Loucy (cell line): ENCODE results near the gene CCKAR.

Experiments
- H2AFZ ChIP-seq: fragments of 200-600 bp; sonication (generic); 2 replicates; pipeline ENCODE4 v1.6.0; 2016; ENCODE audit warnings: antibody characterized with exemption, mild to moderate bottlenecking, low read length, moderate library complexity
- H3F3A ChIP-seq: fragments of 200-600 bp; 2 replicates; pipeline ENCODE4 v1.6.0; 2016; ENCODE audit warnings: antibody characterized with exemption, low read depth, mild to moderate bottlenecking
- H3K27me3 ChIP-seq: fragments of 200-600 bp; sonication (generic); 2 replicates; pipeline ENCODE4 v1.6.1; 2014; ENCODE audit warnings: low read length, mild to moderate bottlenecking; ENCODE audit not compliant: insufficient read depth, poor library complexity, severe bottlenecking
- H3K36me3 ChIP-seq: fragments of 200-600 bp; sonication (generic); 2 replicates; pipeline ENCODE4 v1.6.1; 2016; ENCODE audit warnings: low read length; ENCODE audit not compliant: insufficient read depth
- H3K4me1 ChIP-seq: fragments of 200-600 bp; sonication (generic); 2 replicates; pipeline ENCODE4 v1.5.1; 2014; ENCODE audit warnings: low read length, mild to moderate bottlenecking; ENCODE audit not compliant: insufficient read depth, poor library complexity, severe bottlenecking
- H3K4me2 ChIP-seq: fragments of 200-600 bp; sonication (generic); 2 replicates; pipeline ENCODE4 v1.6.0; 2014; ENCODE audit warnings: antibody characterized with exemption, low read length, low read depth, mild to moderate bottlenecking; ENCODE audit not compliant: poor library complexity, severe bottlenecking
- H3K4me3 ChIP-seq: fragments of 200-600 bp; sonication (generic); 2 replicates; pipeline ENCODE4 v1.5.1; 2014; ENCODE audit warnings: low read length, mild to moderate bottlenecking, mixed read lengths; ENCODE audit not compliant: poor library complexity, severe bottlenecking
- H3K79me2 ChIP-seq: fragments of 200-600 bp; sonication (generic); 2 replicates; pipeline ENCODE4 v1.6.1; 2014; ENCODE audit warnings: low read length; ENCODE audit not compliant: insufficient read depth
- H3K9ac ChIP-seq: fragments of 200-600 bp; sonication (generic); 2 replicates; pipeline ENCODE4 v1.6.0; 2014; ENCODE audit warnings: mild to moderate bottlenecking, low read depth, low read length, moderate library complexity; ENCODE audit not compliant: poor library complexity, severe bottlenecking
- H3K9me2 ChIP-seq: fragments of 200-600 bp; sonication (generic); replicated peaks from 2 replicates; pipeline ENCODE4 v1.6.1; 2016; ENCODE audit warnings: low read depth, low read length, mixed read lengths
- H3K9me3 ChIP-seq: fragments of 200-600 bp; sonication (generic); 2 replicates; pipeline ENCODE4 v1.6.1; 2014; ENCODE audit warnings: mild to moderate bottlenecking, antibody characterized with exemption, low read length, low read depth; ENCODE audit not compliant: insufficient read depth
- H4K20me1 ChIP-seq: fragments of 200-600 bp; sonication (generic); 2 replicates; pipeline ENCODE4 v1.6.0; 2014; ENCODE audit warnings: antibody characterized with exemption, low read length, mild to moderate bottlenecking; ENCODE audit not compliant: insufficient read depth, poor library complexity, severe bottlenecking
- CTCF ChIP-seq: fragments of 200-600 bp; sonication (generic); conservative IDR thresholded peaks from 2 replicates; pipeline ENCODE4 v1.5.1; 2014; ENCODE audit warnings: mild to moderate bottlenecking, antibody characterized with exemption, low read length
- EZH2phosphoT487 ChIP-seq: fragments of 200-600 bp; IDR thresholded peaks from 2 replicates; pipeline ENCODE4 v1.6.1; 2018; ENCODE audit warnings: antibody characterized with exemption, mild to moderate bottlenecking, moderate library complexity, borderline replicate concordance

The CCKAR gene

GRCh38 chr4:26467724-26468123 is 22.6 kb downstream of the CCKAR start:
- no peaks in the 10 kb centered on the region for H4K20me1 ChIP-seq
- no peak overlapping the region for H3K4me3 ChIP-seq
- H3K9ac ChIP-seq: no peak overlapping the region
- H3K27me3 ChIP-seq: no peaks in the 10 kb centered on the region
- no peaks in the 10 kb centered on the region for H3K4me1 ChIP-seq
- TF ChIP-seq EZH2phosphoT487 (no peak), CTCF (no peak)
- no peaks in the 10 kb centered on the region for H3F3A ChIP-seq
- H3K36me3 ChIP-seq: no peaks in the 10 kb centered on the region
- H3K9me3 ChIP-seq: no peaks in the 10 kb centered on the region
- no peak overlapping the region for H3K4me2 ChIP-seq
- H3K9me2 ChIP-seq: no peaks in the 10 kb centered on the region
- no peak overlapping the region for H2AFZ ChIP-seq
- no peaks in the 10 kb centered on the region for H3K79me2 ChIP-seq

- H3K36me3 ChIP-seq: no peaks in the 10 kb centered on the region
- H3K9ac ChIP-seq: no peak overlapping the region
- H3K9me2 ChIP-seq: no peaks in the 10 kb centered on the region
- no peak overlapping the region for H2AFZ ChIP-seq
- H3K79me2 ChIP-seq: no peaks in the 10 kb centered on the region
- H3K4me1 ChIP-seq: no peaks in the 10 kb centered on the region
- no peak for TF ChIP-seq EZH2phosphoT487
- no peak for TF ChIP-seq CTCF
- H3K4me2 ChIP-seq: no peak overlapping the region
- no peaks in the 10 kb centered on the region for H3K9me3 ChIP-seq
- no peaks in the 10 kb centered on the region for H4K20me1 ChIP-seq
- H3K27me3 ChIP-seq: no peaks in the 10 kb centered on the region
- H3F3A ChIP-seq: no peaks in the 10 kb centered on the region
- no peak overlapping the region for H3K4me3 ChIP-seq
Measured at GRCh38 chr4:26466578-26467270, 23.6 kb downstream of the CCKAR start.

- no peaks in the 10 kb centered on the region for H3K36me3 ChIP-seq
- H3F3A ChIP-seq: no peaks in the 10 kb centered on the region
- H3K9me3 ChIP-seq: no peaks in the 10 kb centered on the region
- H3K27me3 ChIP-seq: no peaks in the 10 kb centered on the region
- H3K79me2 ChIP-seq: no peaks in the 10 kb centered on the region
- no peak overlapping the region for H3K4me2 ChIP-seq
- no peaks in the 10 kb centered on the region for H4K20me1 ChIP-seq
- no peak for TF ChIP-seq CTCF
- TF ChIP-seq EZH2phosphoT487: no peak
- no peak overlapping the region for H3K4me3 ChIP-seq
- no peaks in the 10 kb centered on the region for H3K4me1 ChIP-seq
- no peak overlapping the region for H3K9ac ChIP-seq
- no peaks in the 10 kb centered on the region for H3K9me2 ChIP-seq
- no peak overlapping the region for H2AFZ ChIP-seq
Measured at GRCh38 chr4:26464420-26465095, 25.7 kb downstream of the CCKAR start.
